ENCODE data around the gene RAB7A.

Gene RAB7A

GRCh38 chr3:128735884-128736283, 9.9 kb downstream of the RAB7A start:
- no peak for TF ChIP-seq CTCF (conservative IDR thresholded peaks at IDR 0.05; ENCODE audit: low read depth, low read length)
- no peak overlapping the region for H3K4me3 ChIP-seq (ENCODE audit: low read length)
- no peak for DNase-seq (ENCODE audit: low read depth)

- TF ChIP-seq CTCF (conservative IDR thresholded peaks at IDR 0.05; ENCODE audit: low read depth, low read length): no peak
- DNase-seq (ENCODE audit: low read depth): no peak
- no peak overlapping the region for H3K4me3 ChIP-seq (ENCODE audit: low read length)
Measured at GRCh38 chr3:128736601-128737000, 10.6 kb downstream of the RAB7A start.

- TF ChIP-seq CTCF (conservative IDR thresholded peaks at IDR 0.05; ENCODE audit: low read depth, low read length): no peak
- H3K4me3 ChIP-seq (ENCODE audit: low read length): no peak overlapping the region
- DNase-seq (ENCODE audit: low read depth): no peak
Measured at GRCh38 chr3:128740621-128741020, 14.6 kb downstream of the RAB7A start.

- TF ChIP-seq CTCF (conservative IDR thresholded peaks at IDR 0.05; ENCODE audit: low read depth, low read length): no peak
- H3K4me3 ChIP-seq (ENCODE audit: low read length): no peak overlapping the region
- DNase-seq (ENCODE audit: low read depth): no peak
Measured at GRCh38 chr3:128742821-128743594, 17.0 kb downstream of the RAB7A start.

- TF ChIP-seq CTCF (conservative IDR thresholded peaks at IDR 0.05; ENCODE audit: low read depth, low read length): no peak
- no peak overlapping the region for H3K4me3 ChIP-seq (ENCODE audit: low read length)
- DNase-seq (ENCODE audit: low read depth): no peak
Measured at GRCh38 chr3:128745742-128746141, 19.8 kb downstream of the RAB7A start.

GRCh38 chr3:128746881-128747280, 20.9 kb downstream of the RAB7A start:
- DNase-seq (ENCODE audit: low read depth): no peak
- no peak overlapping the region for H3K4me3 ChIP-seq (ENCODE audit: low read length)
- TF ChIP-seq CTCF (conservative IDR thresholded peaks at IDR 0.05; ENCODE audit: low read depth, low read length): no peak

GRCh38 chr3:128748557-128748956, 22.6 kb downstream of the RAB7A start:
- no peak overlapping the region for H3K4me3 ChIP-seq (ENCODE audit: low read length)
- DNase-seq (ENCODE audit: low read depth): no peak
- no peak for TF ChIP-seq CTCF (conservative IDR thresholded peaks at IDR 0.05; ENCODE audit: low read depth, low read length)

Data from retinal pigment epithelial cell (primary cell).